GM21717 (cell line): ENCODE data around the gene GOLGA6L7.
"Not testable (repeated sequence)": the region's sequence is repeated elsewhere in the genome, so short reads cannot be mapped to it uniquely, and the experiment has no call there.

Source experiments
- ATAC-seq: cut with Tn5 transposase; IDR thresholded peaks from one replicate; pipeline ENCODE4 v1.9.1; 2021; ENCODE audit warnings: mild to moderate bottlenecking, moderate library complexity; ENCODE audit not compliant: unreplicated experiment

GOLGA6L7 gene

DNA sequence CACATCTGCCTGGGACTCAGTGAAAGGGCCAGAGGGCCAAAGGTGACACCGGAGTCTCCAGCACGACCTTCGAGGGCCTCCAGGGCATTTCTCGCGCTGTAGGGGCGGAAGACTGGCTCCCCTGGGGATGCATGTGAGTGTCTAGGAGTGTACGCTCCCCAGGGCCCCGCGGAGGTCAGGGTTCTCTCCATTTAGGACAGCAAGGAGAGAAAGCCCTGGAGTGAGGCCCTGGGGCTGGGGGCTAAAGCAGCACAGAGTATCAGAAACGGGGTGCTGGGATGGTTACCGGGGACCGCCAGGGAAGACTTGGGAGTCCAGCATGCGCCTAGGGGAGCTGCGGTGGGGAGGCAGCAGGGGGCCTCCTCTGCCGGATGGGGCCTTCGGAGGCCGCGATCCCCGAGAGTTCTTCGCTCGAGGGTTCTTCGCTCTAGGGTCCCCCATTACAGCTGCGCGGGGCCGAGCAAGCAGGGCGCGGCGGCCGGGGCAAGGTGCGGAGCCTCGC is 36.7 kb upstream of the GOLGA6L7 start:
- ATAC-seq, result no peak

GRCh38 chr15:28884151-28884940 is 35.9 kb upstream of the GOLGA6L7 start:
- no peak for ATAC-seq

GRCh38 chr15:28881600-28881999 is 33.2 kb upstream of the GOLGA6L7 start:
- ATAC-seq, result no peak

GRCh38 chr15:28881170-28881569 is 32.7 kb upstream of the GOLGA6L7 start:
- ATAC-seq, result no peak

- ATAC-seq, result no peak
These were observed 32.2 kb upstream of the GOLGA6L7 start for GRCh38 chr15:28880680-28881079.

- no peak for ATAC-seq
These were observed 31.1 kb upstream of the GOLGA6L7 start for GRCh38 chr15:28879551-28879950.

DNA sequence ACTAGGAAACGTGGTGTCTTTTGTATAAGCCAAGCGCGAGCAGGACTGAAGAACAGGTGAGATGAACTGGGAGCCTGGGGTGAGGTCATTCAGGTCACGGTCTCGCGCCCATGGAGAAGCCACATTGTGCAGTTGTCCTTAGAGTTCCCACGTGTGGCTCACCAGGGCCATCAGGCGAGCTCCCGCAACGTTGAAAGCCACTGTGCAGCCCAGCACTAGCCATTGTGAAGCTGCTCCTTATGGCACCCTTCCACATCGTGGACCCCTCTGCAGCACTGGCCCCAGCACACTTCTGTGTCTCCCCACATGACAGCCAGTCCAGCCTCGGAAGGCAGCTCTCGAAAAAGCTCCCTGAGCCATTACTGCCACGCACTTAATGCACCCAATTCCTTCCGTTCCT is 29.8 kb upstream of the GOLGA6L7 start:
- ATAC-seq, result no peak

DNA sequence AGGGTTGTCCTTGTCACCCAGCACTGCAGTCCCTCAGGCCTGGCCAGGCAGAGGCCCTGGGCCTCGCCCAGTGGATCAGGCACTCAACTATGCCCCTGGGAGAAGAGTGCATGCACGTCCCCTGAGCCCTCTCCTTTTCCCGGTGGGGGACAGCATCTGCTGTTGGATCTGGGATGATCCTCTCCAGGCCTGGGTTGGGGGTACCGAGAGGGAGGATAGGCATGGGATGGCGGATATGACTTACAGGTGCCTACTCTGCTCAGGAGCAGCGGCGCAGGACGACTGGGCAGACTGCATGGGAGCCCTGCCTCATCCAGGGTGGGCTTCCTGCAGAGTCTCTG is 28.4 kb upstream of the GOLGA6L7 start:
- ATAC-seq, result no peak

DNA sequence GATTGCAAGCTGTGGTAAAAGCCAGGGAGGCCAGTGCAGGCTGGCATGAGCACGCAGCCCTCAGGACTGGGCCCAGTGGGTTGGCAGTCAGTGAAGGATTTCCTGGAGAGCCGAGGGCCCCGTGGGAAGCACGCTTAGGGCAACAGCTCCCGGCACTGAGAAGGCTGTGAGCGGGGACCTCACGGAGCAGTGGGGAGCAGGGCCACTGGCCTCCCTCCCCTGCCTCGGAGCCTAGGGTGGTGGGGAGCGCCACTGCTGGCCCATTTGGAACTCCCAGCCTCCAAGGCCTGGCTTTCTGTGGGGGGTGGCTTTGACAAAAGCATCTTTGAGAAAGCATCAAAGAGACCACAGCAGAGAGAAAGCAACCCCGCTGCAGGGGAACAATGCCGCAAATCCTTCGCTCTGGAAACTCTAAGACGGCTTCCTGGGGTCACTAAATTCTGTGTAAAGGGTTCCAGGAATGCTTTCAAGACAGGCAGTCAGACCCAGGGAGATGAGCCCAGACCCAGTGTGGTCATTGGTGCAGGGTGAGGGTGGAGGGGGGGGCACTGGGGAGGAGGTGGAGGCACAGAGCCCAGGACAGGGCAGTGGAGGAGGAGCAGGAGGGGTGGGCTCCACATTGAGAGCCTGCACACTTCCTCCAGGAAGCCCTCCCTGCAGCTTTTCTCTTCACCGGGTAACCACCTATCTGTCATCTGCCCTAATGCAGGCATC is 27.8 kb upstream of the GOLGA6L7 start:
- no peak for ATAC-seq

GRCh38 chr15:28875461-28876000 is 27.1 kb upstream of the GOLGA6L7 start:
- no peak for ATAC-seq

DNA sequence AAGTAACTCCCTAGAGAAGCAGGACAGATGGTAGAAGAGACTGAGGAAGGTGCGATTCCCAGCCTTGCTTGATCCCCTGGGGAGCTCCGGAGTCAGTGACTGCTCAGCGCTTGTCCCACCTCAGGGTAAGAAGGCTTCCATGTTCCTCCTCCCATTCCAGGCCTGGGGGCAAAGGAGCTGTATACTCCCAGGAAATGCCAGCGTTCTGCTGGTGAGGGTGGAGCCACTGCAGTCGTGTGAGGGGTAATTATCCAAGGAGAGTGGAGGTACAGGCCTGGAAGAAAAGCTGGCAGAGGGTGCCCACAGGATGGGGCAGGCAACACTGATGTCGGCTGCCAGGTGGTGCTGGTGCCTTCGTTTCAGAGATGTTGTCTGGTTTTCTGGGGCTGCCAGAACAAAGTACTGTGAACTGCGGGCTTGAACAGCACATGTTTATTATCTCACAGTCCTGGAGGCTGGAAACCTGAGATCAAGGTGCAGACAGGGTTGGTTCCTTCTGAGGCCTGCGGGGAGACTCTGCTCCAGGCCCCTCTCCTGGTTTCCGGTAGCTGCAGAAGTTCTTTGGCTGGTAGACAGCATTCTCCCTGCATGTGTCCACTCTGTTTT is 25.2 kb upstream of the GOLGA6L7 start:
- no peak for ATAC-seq

DNA sequence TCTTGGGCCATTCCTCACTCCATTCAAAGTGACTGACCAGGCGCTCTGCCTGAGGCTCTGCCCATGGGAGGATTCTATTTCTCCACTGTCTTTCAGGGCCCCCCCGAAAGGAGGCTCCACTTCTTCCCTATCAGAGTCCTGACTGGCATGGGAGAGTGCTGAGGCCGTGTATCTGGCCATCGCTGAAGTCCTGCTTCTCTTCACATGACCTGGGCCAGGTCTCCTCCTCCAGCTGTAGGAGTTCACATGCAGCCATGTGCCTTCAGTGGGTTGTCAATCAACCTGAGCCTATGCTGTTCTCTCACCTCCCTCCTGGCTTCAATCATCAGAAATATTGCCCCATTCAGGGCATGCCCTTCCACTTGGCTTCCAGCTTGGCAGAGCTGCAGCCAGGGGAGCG is 24.6 kb upstream of the GOLGA6L7 start:
- no peak for ATAC-seq

- ATAC-seq, result no peak
These were observed 22.7 kb upstream of the GOLGA6L7 start for GRCh38 chr15:28871168-28871567.

- no peak for ATAC-seq
These were observed 20.4 kb upstream of the GOLGA6L7 start for GRCh38 chr15:28868744-28869345.

DNA sequence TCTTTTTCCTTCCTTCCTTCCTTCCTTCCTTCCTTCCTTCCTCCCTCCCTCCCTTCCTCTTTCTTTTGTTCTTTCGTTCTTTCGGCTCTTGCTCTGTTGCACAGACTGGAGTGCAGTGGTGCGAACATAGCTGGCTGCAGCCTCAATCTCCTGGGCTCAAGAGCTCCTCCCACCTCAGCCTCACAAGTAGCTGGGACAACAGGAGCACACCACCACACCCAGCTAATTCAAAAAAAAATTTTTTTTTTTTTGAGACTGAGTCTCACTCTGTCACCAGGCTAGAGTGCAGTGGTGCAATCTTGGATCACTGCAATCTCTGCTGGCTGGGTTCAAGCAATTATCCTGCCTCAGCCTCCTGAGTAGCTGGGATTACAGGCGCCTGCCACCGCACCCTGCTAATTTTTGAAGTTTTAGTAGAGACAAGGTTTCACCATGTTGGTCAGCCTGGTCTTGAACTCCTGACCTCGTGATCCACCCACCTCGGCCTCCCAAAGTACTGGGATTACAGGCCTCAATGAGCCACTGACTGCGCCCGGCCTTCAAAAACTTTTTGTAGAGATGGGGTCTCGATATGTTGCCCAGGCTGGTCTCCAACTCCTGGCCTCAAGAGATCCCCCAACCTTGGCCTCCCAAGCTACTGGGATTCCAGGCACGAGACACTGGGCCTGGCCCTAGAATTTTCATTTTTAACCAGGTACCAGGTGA is 13.3 kb upstream of the GOLGA6L7 start:
- not testable (repeated sequence) for ATAC-seq

DNA sequence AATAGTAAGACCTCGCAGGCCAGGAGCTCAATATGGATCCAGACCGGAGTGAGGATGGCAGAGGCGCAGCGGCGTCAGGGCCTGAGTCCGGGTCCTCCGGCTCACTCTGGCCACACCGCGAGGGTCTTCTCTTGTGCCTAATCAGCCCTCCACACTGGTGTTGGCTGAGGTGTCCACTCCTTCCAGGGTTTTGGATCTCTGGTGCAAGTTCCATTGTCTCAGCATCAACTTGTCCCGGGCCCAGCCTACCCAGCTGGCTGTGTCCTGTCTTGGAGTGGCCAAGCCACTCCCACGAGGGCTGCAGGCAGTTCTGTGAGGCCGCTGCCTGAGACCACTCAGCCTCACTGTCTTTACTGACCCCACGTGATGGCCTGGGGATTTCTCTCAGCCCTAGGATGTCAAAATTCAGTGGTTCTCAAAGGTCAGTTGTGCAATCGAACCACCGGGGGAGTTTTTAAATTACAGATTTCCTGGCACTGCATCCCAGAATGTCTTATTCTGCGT is 12.6 kb upstream of the GOLGA6L7 start:
- no peak for ATAC-seq

GRCh38 chr15:28854578-28854977 is 6.1 kb upstream of the GOLGA6L7 start:
- not testable (repeated sequence) for ATAC-seq

DNA sequence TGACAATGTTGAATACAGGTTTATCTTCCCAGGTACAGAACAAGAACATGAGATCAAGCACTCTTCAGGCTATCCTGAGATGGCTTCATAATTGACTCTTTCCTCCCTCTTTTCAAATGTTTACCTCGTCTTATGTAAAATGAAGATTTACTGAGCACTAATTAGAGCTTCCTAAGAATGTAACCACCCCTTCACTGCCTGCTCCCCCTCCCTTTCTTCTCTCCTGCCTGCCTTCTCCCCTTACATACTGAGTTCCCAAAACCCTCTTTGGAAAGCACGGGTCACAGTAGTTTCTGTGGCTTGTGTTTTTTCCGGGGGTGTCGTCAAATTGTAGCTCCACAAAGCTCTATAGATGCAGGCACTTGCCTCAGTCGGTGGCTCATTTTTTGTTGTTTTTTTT is 5.2 kb upstream of the GOLGA6L7 start:
- not testable (repeated sequence) for ATAC-seq

DNA sequence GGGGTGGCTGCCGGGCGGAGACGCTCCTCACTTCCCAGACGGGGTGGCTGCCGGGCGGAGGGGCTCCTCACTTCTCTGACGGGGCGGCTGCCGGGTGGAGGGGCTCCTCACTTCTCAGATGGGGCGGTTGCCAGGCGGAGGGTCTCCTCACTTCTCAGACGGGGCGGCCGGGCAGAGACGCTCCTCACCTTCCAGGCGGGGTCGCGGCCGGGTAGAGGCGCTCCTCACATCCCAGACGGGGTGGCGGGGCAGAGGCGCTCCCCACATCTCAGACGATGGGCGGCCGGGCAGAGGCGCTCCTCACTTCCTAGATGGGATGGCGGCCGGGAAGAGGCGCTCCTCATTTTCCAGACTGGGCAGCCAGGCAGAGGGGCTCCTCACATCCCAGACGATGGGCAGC is 1.3 kb upstream of the GOLGA6L7 start:
- ATAC-seq, result not testable (repeated sequence)

GRCh38 chr15:28849271-28849670 is 827 bp upstream of the GOLGA6L7 start:
- ATAC-seq, result not testable (repeated sequence)
